ENCODE measurements around the gene ZNF518A. TPM values are rescaled to one million over a fixed set of nuclear protein-coding genes. Genes with fewer than 3 reads are reported as not detected.

ZNF518A gene
- total and polyA plus RNA-seq, 9 of the 15 experiments (the other 6 are each of a cell fraction or from before 2014, with no cell fraction given), result 6.3 to 30.0 (median 17.4) TPM

DNA sequence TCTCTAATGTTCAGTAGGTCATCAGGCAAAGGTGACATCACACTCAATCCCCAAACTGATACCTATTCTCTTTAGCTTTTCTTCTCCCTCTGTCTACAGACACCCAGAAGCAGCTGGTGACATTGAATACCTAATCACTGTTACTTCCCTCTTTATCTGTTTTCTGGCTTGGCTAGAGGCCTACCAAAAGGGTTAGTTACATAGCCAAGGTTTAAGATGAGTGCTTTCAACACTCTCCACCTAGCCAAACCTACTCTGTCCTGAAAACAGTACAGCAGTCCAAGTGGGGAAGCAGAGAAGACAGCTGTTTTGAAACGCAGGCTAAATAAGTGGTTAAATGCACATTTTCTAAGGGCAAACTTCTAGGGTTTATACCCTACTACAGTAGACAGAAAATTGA lies 47.3 kb upstream of the ZNF518A start:
- ATAC-seq, result no peak
- ChIA-PET POLR2A (interaction anchor here (0.8 to 1.6 kb wide), 3 partner anchors 15 to 47 kb away, joined by 3 to 6 read pairs (median 3); no protein-coding TSS in a partner anchor), CTCF (ENCODE audit: low intra/inter-chr PET ratio) (no interaction called here)
- no peaks in the 10 kb centered on the region for H3K9me3 ChIP-seq (replicated peaks; ENCODE audit: control insufficient read depth, insufficient read depth, low read depth, low read length)
- H3K27ac ChIP-seq (ENCODE audit: extremely low read depth, low read depth, low read length), result no peak overlapping the region
- H2AFZ ChIP-seq (ENCODE audit: low read depth, low read length), result no peak overlapping the region
- H3K36me3 ChIP-seq (ENCODE audit: control insufficient read depth, insufficient read depth, low read length), result peaks cover 3% of the 10 kb centered on the region; the same call in 1 of the 3 replicates
- 0% methylated on average over 1 of the region's 1 CpG for WGBS (ENCODE audit: insufficient coverage, low coverage, missing lambda C conversion rate)
- in situ Hi-C loops (cut with MboI), result no loop called here
- no peaks in the 10 kb centered on the region for H4K20me1 ChIP-seq (replicated peaks; ENCODE audit: control insufficient read depth, insufficient read depth, low read length)
- H3K4me3 ChIP-seq, result no peak overlapping the region
- intact Hi-C loops (cut with micrococcal nuclease), result no loop called here
- no TSS peak for BruUV-seq (replicated peaks)
- H3K27me3 ChIP-seq (ENCODE audit: control insufficient read depth in 2 of 2, insufficient read depth in 2 of 2, low read length in 2 of 2), result no peaks in the 10 kb centered on the region
- H3K9ac ChIP-seq (ENCODE audit: insufficient read depth in 1 of 2, low read depth in 2 of 2, low read length in 2 of 2), result no peak overlapping the region
- no peaks in the 10 kb centered on the region for H3K9me1 ChIP-seq (ENCODE audit: control insufficient read depth, insufficient read depth, low read length)
- FAIRE-seq, result no peak
- no peak overlapping the region for H3K4me2 ChIP-seq (ENCODE audit: insufficient read depth, low read length)
- no peak for DNase-seq (ENCODE audit: extremely low read depth in 1 of 4, low spot score in 3 of 4)
- H3K79me2 ChIP-seq (ENCODE audit: control insufficient read depth, insufficient read depth, low read length), result no peaks in the 10 kb centered on the region
- H3K4me1 ChIP-seq (replicated peaks in 1 of 2; ENCODE audit: control insufficient read depth in 2 of 2, insufficient read depth in 2 of 2, low read length in 2 of 2), result no peaks in the 10 kb centered on the region; a peak in 2 of 5 replicates
- TF ChIP-seq EP400 (IDR thresholded peaks at IDR 0.05), result no peak
- no peak for TF ChIP-seq ZNF311 (CRISPR knock-in tag; IDR thresholded peaks at IDR 0.05)
- TF ChIP-seq E2F3 (CRISPR knock-in tag; IDR thresholded peaks at IDR 0.05), result no peak
- TF ChIP-seq KDM1A (IDR thresholded peaks at IDR 0.05), result no peak
- TF ChIP-seq, protein P1, sequence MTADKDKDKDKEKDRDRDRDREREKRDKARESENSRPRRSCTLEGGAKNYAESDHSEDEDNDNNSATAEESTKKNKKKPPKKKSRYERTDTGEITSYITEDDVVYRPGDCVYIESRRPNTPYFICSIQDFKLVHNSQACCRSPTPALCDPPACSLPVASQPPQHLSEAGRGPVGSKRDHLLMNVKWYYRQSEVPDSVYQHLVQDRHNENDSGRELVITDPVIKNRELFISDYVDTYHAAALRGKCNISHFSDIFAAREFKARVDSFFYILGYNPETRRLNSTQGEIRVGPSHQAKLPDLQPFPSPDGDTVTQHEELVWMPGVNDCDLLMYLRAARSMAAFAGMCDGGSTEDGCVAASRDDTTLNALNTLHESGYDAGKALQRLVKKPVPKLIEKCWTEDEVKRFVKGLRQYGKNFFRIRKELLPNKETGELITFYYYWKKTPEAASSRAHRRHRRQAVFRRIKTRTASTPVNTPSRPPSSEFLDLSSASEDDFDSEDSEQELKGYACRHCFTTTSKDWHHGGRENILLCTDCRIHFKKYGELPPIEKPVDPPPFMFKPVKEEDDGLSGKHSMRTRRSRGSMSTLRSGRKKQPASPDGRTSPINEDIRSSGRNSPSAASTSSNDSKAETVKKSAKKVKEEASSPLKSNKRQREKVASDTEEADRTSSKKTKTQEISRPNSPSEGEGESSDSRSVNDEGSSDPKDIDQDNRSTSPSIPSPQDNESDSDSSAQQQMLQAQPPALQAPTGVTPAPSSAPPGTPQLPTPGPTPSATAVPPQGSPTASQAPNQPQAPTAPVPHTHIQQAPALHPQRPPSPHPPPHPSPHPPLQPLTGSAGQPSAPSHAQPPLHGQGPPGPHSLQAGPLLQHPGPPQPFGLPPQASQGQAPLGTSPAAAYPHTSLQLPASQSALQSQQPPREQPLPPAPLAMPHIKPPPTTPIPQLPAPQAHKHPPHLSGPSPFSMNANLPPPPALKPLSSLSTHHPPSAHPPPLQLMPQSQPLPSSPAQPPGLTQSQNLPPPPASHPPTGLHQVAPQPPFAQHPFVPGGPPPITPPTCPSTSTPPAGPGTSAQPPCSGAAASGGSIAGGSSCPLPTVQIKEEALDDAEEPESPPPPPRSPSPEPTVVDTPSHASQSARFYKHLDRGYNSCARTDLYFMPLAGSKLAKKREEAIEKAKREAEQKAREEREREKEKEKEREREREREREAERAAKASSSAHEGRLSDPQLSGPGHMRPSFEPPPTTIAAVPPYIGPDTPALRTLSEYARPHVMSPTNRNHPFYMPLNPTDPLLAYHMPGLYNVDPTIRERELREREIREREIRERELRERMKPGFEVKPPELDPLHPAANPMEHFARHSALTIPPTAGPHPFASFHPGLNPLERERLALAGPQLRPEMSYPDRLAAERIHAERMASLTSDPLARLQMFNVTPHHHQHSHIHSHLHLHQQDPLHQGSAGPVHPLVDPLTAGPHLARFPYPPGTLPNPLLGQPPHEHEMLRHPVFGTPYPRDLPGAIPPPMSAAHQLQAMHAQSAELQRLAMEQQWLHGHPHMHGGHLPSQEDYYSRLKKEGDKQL (CRISPR knock-in tag; IDR thresholded peaks at IDR 0.05; ENCODE audit: borderline replicate concordance), result no peak
- TF ChIP-seq BCL6 (CRISPR knock-in tag; IDR thresholded peaks at IDR 0.05), result no peak
- TF ChIP-seq, protein P2, sequence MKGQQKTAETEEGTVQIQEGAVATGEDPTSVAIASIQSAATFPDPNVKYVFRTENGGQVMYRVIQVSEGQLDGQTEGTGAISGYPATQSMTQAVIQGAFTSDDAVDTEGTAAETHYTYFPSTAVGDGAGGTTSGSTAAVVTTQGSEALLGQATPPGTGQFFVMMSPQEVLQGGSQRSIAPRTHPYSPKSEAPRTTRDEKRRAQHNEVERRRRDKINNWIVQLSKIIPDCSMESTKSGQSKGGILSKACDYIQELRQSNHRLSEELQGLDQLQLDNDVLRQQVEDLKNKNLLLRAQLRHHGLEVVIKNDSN (CRISPR knock-in tag; IDR thresholded peaks at IDR 0.05), result no peak
- no peak for TF ChIP-seq SMARCA5 (IDR thresholded peaks at IDR 0.05)
- no peak for TF ChIP-seq FOS (IDR thresholded peaks at IDR 0.05; ENCODE audit: extremely low read depth, insufficient read length)
- no peak for TF ChIP-seq SPI1 (IDR thresholded peaks at IDR 0.05; ENCODE audit: borderline replicate concordance, low read depth, low read length)
- TF ChIP-seq KLF13 (tag; IDR thresholded peaks at IDR 0.05; ENCODE audit: borderline replicate concordance, low read depth), result no peak
- TF ChIP-seq ZNF253 (CRISPR knock-in tag; conservative IDR thresholded peaks at IDR 0.05), result no peak
- TF ChIP-seq, protein P3, sequence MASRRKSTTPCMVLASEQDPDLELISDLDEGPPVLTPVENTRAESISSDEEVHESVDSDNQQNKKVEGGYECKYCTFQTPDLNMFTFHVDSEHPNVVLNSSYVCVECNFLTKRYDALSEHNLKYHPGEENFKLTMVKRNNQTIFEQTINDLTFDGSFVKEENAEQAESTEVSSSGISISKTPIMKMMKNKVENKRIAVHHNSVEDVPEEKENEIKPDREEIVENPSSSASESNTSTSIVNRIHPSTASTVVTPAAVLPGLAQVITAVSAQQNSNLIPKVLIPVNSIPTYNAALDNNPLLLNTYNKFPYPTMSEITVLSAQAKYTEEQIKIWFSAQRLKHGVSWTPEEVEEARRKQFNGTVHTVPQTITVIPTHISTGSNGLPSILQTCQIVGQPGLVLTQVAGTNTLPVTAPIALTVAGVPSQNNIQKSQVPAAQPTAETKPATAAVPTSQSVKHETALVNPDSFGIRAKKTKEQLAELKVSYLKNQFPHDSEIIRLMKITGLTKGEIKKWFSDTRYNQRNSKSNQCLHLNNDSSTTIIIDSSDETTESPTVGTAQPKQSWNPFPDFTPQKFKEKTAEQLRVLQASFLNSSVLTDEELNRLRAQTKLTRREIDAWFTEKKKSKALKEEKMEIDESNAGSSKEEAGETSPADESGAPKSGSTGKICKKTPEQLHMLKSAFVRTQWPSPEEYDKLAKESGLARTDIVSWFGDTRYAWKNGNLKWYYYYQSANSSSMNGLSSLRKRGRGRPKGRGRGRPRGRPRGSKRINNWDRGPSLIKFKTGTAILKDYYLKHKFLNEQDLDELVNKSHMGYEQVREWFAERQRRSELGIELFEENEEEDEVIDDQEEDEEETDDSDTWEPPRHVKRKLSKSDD (conservative IDR thresholded peaks at IDR 0.05; ENCODE audit: low read length), result no peak
- no peak for TF ChIP-seq DMBX1 (CRISPR knock-in tag; IDR thresholded peaks at IDR 0.05; ENCODE audit: borderline replicate concordance)
- TF ChIP-seq LARP7 (IDR thresholded peaks at IDR 0.05), result no peak
- TF ChIP-seq BRD4 (IDR thresholded peaks at IDR 0.05), result no peak
